Liver (tissue), 9 donors: ENCODE data around the gene KLHL15. TPM values are rescaled to one million over a fixed set of nuclear protein-coding genes. Genes with fewer than 3 reads are reported as not detected.

Experiments
- DNase-seq: peaks from one replicate; pipeline ENCODE4 v3.0.0-alpha.2; 2017; ENCODE audit warnings: low spot score
- H3K27ac ChIP-seq, 2 donors: one replicate each; pipeline ENCODE4 v1.7.0; 2013; ENCODE audit warnings: inconsistent platforms in 2 of 2, low read length in 2 of 2, control low read depth in 1 of 2, low read depth in 1 of 2, mild to moderate bottlenecking in 1 of 2
- H3K27me3 ChIP-seq, 4 donors: one replicate each; pipeline versions ENCODE4 v1.6.1 to v1.7.0; 2013; ENCODE audit warnings: low read length in 3 of 4, inconsistent platforms in 1 of 4, mild to moderate bottlenecking in 1 of 4, moderate library complexity in 1 of 4; ENCODE audit not compliant: control insufficient read depth in 4 of 4, insufficient read depth in 4 of 4
- H3K36me3 ChIP-seq, 4 donors: one replicate each; pipeline versions ENCODE4 v1.6.1 to v1.7.0; 2013; ENCODE audit warnings: low read length in 3 of 4, mild to moderate bottlenecking in 3 of 4, low read depth in 1 of 4, moderate library complexity in 1 of 4; ENCODE audit not compliant: control insufficient read depth in 4 of 4, insufficient read depth in 3 of 4
- H3K4me1 ChIP-seq, 4 donors: one replicate each; pipeline versions ENCODE4 v1.6.1 to v1.7.0; 2013; ENCODE audit warnings: low read length in 3 of 4, mild to moderate bottlenecking in 3 of 4, moderate library complexity in 1 of 4; ENCODE audit not compliant: control insufficient read depth in 4 of 4, insufficient read depth in 4 of 4
- H3K4me3 ChIP-seq, 3 donors: one replicate each; pipeline versions ENCODE4 v1.6.1 to v1.7.0; 2013; ENCODE audit warnings: low read length in 3 of 3, control low read depth in 1 of 3, low read depth in 1 of 3, mild to moderate bottlenecking in 1 of 3
- H3K9ac ChIP-seq, 2 donors: one replicate each; pipeline ENCODE4 v1.7.0; 2013; ENCODE audit warnings: low read length in 2 of 2, mild to moderate bottlenecking in 2 of 2, moderate library complexity in 2 of 2, control low read depth in 1 of 2, low read depth in 1 of 2
- H3K9me3 ChIP-seq, 4 donors: one replicate each; pipeline versions ENCODE4 v1.6.1 to v1.7.0; 2013; ENCODE audit warnings: low read length in 3 of 4; ENCODE audit not compliant: control insufficient read depth in 4 of 4
- EGR1 ChIP-seq, 2 donors: IDR thresholded peaks; 2 replicates each; pipeline ENCODE4 v1.6.1; 2016 to 2018; ENCODE audit warnings: antibody characterized with exemption in 2 of 2, low read depth in 2 of 2
- FOXA1 ChIP-seq: IDR thresholded peaks from 2 replicates; pipeline ENCODE4 v1.6.1; 2016; ENCODE audit warnings: antibody characterized with exemption
- FOXA2 ChIP-seq: IDR thresholded peaks from 2 replicates; pipeline ENCODE4 v1.6.1; 2016; ENCODE audit warnings: antibody characterized with exemption
- GABPA ChIP-seq, 2 donors: IDR thresholded peaks in 1 of 2; conservative IDR thresholded peaks in 1 of 2; 2 replicates each; pipeline ENCODE4 v1.6.1; 2016; ENCODE audit warnings: antibody characterized with exemption in 2 of 2, mild to moderate bottlenecking in 1 of 2, moderate library complexity in 1 of 2
- HNF4A ChIP-seq, 2 donors: conservative IDR thresholded peaks; 2 replicates each; pipeline ENCODE4 v1.6.1; 2016; ENCODE audit warnings: antibody characterized with exemption in 2 of 2, mild to moderate bottlenecking in 2 of 2
- JUND ChIP-seq, 2 donors: IDR thresholded peaks; 2 replicates each; pipeline ENCODE4 v1.6.1; 2016; ENCODE audit warnings: antibody characterized with exemption in 2 of 2
- NR2F2 ChIP-seq: IDR thresholded peaks from 2 replicates; pipeline ENCODE4 v1.6.1; 2016; ENCODE audit warnings: antibody characterized with exemption
- RAD21 ChIP-seq, 2 donors: IDR thresholded peaks; 2 replicates each; pipeline ENCODE4 v1.6.1; 2016; ENCODE audit warnings: antibody characterized with exemption in 2 of 2, mild to moderate bottlenecking in 2 of 2
- SP1 ChIP-seq: IDR thresholded peaks from 2 replicates; pipeline ENCODE4 v1.6.1; 2018; ENCODE audit warnings: antibody characterized with exemption, mild to moderate bottlenecking
- TAF1 ChIP-seq: conservative IDR thresholded peaks from 2 replicates; pipeline ENCODE4 v1.6.1; 2016; ENCODE audit warnings: antibody characterized with exemption, mild to moderate bottlenecking
- YY1 ChIP-seq: IDR thresholded peaks from 2 replicates; pipeline ENCODE4 v1.6.1; 2016; ENCODE audit warnings: antibody characterized with exemption, mild to moderate bottlenecking
- WGBS: extraction: QIAGEN DNeasy Blood & Tissue Kit; methylation state at CpG from one replicate; pipeline ENCODE4 v1.1.7; 2013; 5-methylcytosine and 5-hydroxymethylcytosine counted together
- polyA plus RNA-seq, 2 donors: library from polyadenylated mRNA; stranded (reverse) in 1 of 2; unstranded in 1 of 2; fragments of 200-250 nt in 1 of 2; fragments of >200 nt in 1 of 2; fragmentation: Nextera tagmentation in 1 of 2; extraction: Ambion mirVana in 1 of 2; gene quantifications; one replicate each; pipeline versions ENCODE4 v1.2.1 to v1.2.3, GENCODE V29; 2013 to 2015
- total RNA-seq, 2 donors: library from RNA; depleted of rRNA; stranded (reverse); fragments of >200 nt; gene quantifications; one replicate each; pipeline ENCODE4 v1.2.3, GENCODE V29; 2014
- TF ChIP-seq, protein P1 (sequence below): IDR thresholded peaks from 2 replicates; pipeline ENCODE4 v1.6.1; 2016; ENCODE audit warnings: antibody characterized with exemption
- TF ChIP-seq, protein P2 (sequence below): fragments of 150-350 bp; IDR thresholded peaks from 2 replicates; pipeline ENCODE4 v1.5.1; 2017; ENCODE audit warnings: improper control_type of control experiment, low read depth, low read length; ENCODE audit not compliant: missing input control
- TF ChIP-seq, protein P3 (sequence below): IDR thresholded peaks from 2 replicates; pipeline ENCODE4 v1.6.1; 2016; ENCODE audit warnings: antibody characterized with exemption
- TF ChIP-seq, protein P4 (sequence below): IDR thresholded peaks from 2 replicates; pipeline ENCODE4 v1.6.1; 2016; ENCODE audit warnings: antibody characterized with exemption, mild to moderate bottlenecking
- donor health status: healthy.
- donor health status: healthy.
- donor health status: healthy.
- donor health status: healthy.
- donor health status: healthy.

The KLHL15 gene
- total and polyA plus RNA-seq, 4 donors: 1.4 to 10.6 (median 6.1) TPM

DNA sequence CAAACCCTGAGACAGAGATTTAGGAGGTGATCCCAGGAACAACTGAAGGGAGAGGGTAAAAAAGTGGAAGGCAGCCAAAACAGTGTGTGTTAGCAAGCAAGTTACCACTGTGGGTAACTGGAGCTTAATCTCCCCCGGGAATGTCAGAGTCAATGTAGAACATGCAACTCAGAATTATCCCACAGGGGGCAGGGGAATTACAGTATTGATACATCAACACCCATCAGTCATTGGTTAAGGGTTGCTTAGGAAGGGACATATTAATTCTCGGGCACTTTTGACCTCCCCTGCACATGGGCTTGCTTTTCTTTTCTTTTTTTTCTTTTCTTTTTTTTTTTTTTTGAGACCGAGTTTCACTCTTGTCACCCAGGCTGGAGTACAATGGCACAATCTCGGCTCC is 89.9 kb downstream of the KLHL15 start:
- H3K9me3 ChIP-seq: no peaks in the 10 kb centered on the region
- no peak for DNase-seq
- WGBS: 73% methylated on average over 4 of the region's 4 CpGs

GRCh38 chrX:23936180-23936579 is 90.8 kb downstream of the KLHL15 start:
- no peaks in the 10 kb centered on the region for H3K9me3 ChIP-seq
- H3K27ac ChIP-seq: no peak overlapping the region
- no peak for TF ChIP-seq EGR1 (IDR thresholded peaks at IDR 0.05; ENCODE audit: low read depth in 2 of 2)
- no peak for TF ChIP-seq GABPA (IDR thresholded peaks at IDR 0.05 in 1 of 2, conservative IDR thresholded peaks at IDR 0.05 in 1 of 2)
- no peak for TF ChIP-seq SP1
- TF ChIP-seq RAD21 (IDR thresholded peaks at IDR 0.05): no peak
- no peak for TF ChIP-seq YY1
- no peak for TF ChIP-seq TAF1
- no peak for TF ChIP-seq JUND (IDR thresholded peaks at IDR 0.05)
- no peak for TF ChIP-seq FOXA1
- TF ChIP-seq HNF4A (conservative IDR thresholded peaks at IDR 0.05): no peak
- no peak overlapping the region for H3K4me3 ChIP-seq
- peaks cover 0 to 3% (median 0%) of the 10 kb centered on the region in 4 donors for H3K27me3 ChIP-seq
- DNase-seq: no peak
- H3K9ac ChIP-seq: no peak overlapping the region
- no peaks in the 10 kb centered on the region for H3K4me1 ChIP-seq
- WGBS: 29% methylated on average over 1 of the region's 1 CpG
- H3K36me3 ChIP-seq: no peaks in the 10 kb centered on the region

More for the DNA sequence above, 89.9 kb downstream of the KLHL15 start:
- H3K9ac ChIP-seq: no peak overlapping the region
- TF ChIP-seq NR2F2: no peak
- TF ChIP-seq, protein P1, sequence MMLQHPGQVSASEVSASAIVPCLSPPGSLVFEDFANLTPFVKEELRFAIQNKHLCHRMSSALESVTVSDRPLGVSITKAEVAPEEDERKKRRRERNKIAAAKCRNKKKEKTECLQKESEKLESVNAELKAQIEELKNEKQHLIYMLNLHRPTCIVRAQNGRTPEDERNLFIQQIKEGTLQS: no peak
- TF ChIP-seq, protein P2, sequence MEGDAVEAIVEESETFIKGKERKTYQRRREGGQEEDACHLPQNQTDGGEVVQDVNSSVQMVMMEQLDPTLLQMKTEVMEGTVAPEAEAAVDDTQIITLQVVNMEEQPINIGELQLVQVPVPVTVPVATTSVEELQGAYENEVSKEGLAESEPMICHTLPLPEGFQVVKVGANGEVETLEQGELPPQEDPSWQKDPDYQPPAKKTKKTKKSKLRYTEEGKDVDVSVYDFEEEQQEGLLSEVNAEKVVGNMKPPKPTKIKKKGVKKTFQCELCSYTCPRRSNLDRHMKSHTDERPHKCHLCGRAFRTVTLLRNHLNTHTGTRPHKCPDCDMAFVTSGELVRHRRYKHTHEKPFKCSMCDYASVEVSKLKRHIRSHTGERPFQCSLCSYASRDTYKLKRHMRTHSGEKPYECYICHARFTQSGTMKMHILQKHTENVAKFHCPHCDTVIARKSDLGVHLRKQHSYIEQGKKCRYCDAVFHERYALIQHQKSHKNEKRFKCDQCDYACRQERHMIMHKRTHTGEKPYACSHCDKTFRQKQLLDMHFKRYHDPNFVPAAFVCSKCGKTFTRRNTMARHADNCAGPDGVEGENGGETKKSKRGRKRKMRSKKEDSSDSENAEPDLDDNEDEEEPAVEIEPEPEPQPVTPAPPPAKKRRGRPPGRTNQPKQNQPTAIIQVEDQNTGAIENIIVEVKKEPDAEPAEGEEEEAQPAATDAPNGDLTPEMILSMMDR: no peak
- no peak for TF ChIP-seq RAD21 (IDR thresholded peaks at IDR 0.05)
- TF ChIP-seq HNF4A (conservative IDR thresholded peaks at IDR 0.05): no peak
- TF ChIP-seq, protein P3, sequence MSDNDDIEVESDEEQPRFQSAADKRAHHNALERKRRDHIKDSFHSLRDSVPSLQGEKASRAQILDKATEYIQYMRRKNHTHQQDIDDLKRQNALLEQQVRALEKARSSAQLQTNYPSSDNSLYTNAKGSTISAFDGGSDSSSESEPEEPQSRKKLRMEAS: no peak
- TF ChIP-seq, protein P4, sequence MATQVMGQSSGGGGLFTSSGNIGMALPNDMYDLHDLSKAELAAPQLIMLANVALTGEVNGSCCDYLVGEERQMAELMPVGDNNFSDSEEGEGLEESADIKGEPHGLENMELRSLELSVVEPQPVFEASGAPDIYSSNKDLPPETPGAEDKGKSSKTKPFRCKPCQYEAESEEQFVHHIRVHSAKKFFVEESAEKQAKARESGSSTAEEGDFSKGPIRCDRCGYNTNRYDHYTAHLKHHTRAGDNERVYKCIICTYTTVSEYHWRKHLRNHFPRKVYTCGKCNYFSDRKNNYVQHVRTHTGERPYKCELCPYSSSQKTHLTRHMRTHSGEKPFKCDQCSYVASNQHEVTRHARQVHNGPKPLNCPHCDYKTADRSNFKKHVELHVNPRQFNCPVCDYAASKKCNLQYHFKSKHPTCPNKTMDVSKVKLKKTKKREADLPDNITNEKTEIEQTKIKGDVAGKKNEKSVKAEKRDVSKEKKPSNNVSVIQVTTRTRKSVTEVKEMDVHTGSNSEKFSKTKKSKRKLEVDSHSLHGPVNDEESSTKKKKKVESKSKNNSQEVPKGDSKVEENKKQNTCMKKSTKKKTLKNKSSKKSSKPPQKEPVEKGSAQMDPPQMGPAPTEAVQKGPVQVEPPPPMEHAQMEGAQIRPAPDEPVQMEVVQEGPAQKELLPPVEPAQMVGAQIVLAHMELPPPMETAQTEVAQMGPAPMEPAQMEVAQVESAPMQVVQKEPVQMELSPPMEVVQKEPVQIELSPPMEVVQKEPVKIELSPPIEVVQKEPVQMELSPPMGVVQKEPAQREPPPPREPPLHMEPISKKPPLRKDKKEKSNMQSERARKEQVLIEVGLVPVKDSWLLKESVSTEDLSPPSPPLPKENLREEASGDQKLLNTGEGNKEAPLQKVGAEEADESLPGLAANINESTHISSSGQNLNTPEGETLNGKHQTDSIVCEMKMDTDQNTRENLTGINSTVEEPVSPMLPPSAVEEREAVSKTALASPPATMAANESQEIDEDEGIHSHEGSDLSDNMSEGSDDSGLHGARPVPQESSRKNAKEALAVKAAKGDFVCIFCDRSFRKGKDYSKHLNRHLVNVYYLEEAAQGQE: no peak
- TF ChIP-seq YY1: no peak
- no peak for TF ChIP-seq SP1
- no peak for TF ChIP-seq FOXA2
- H3K27me3 ChIP-seq: peaks cover 0 to 3% (median 0%) of the 10 kb centered on the region in 4 donors
- no peaks in the 10 kb centered on the region for H3K4me1 ChIP-seq
- H3K27ac ChIP-seq: no peak overlapping the region
- no peaks in the 10 kb centered on the region for H3K36me3 ChIP-seq
- H3K4me3 ChIP-seq: no peak overlapping the region
